Measurements from ENCODE around the gene ARL4A. TPM values are rescaled to one million over a fixed set of nuclear protein-coding genes. Genes with fewer than 3 reads are reported as not detected.
A peak's percentile ranks its signal among the peaks of the same experiment; 100 is the strongest.

Gene ARL4A
- total and polyA plus RNA-seq, 9 of the 15 experiments (the other 6 are each of a cell fraction or from before 2014, with no cell fraction given), result 118 to 688 (median 172) TPM

GRCh38 chr7:12725575-12726316 is 38.3 kb downstream of the ARL4A start (continued):
- TF ChIP-seq GTF2F1 (IDR thresholded peaks at IDR 0.05; ENCODE audit: low read depth, low read length) (no peak), ATF7 (IDR thresholded peaks at IDR 0.05) (peak; percentile 50; the same call in 1 of the 2 replicates), ARID3A (IDR thresholded peaks at IDR 0.05; ENCODE audit: borderline replicate concordance, low read depth, low read length) (0 out of 2 replicates have a peak, but pooled peaks have one; percentile 12), MBD2 (IDR thresholded peaks at IDR 0.05; ENCODE audit: borderline replicate concordance, low read depth) (no peak), MXD1 (CRISPR knock-in tag; IDR thresholded peaks at IDR 0.05; ENCODE audit: borderline replicate concordance, poor library complexity, severe bottlenecking) (no peak), ZNF707 (CRISPR knock-in tag; conservative IDR thresholded peaks at IDR 0.05) (no peak), RUNX1 (IDR thresholded peaks at IDR 0.05; ENCODE audit: low read depth) (no peak), MEF2A (IDR thresholded peaks at IDR 0.05; ENCODE audit: control insufficient read depth, low read depth, low read length) (peak; percentile 43; the same call in 1 of the 2 replicates), ZNF280B (CRISPR knock-in tag; IDR thresholded peaks at IDR 0.05) (no peak), CEBPB (tag; IDR thresholded peaks at IDR 0.05) (peak; percentile 94), CEBPG (CRISPR knock-in tag; IDR thresholded peaks at IDR 0.05) (peak; percentile 60; the same call in 1 of the 2 replicates), CEBPG (tag; conservative IDR thresholded peaks at IDR 0.05 in 1 of 2, IDR thresholded peaks at IDR 0.05 in 1 of 2) (peak; percentile 84 to 91), TSC22D4 (tag; IDR thresholded peaks at IDR 0.05) (no peak), RBM25 (IDR thresholded peaks at IDR 0.05; ENCODE audit: low read depth, low read length, severe bottlenecking) (no peak), ZBED1 (IDR thresholded peaks at IDR 0.05) (no peak), GTF2E2 (tag; IDR thresholded peaks at IDR 0.05) (no peak), ATF3 (IDR thresholded peaks at IDR 0.05) (peak; percentile 95), ATF3 (CRISPR knock-in tag; conservative IDR thresholded peaks at IDR 0.05) (no peak), GATAD2A (IDR thresholded peaks at IDR 0.05) (peak; percentile 23; the same call in 1 of the 2 replicates), TFAP4 (CRISPR knock-in tag; IDR thresholded peaks at IDR 0.05; ENCODE audit: borderline replicate concordance) (no peak)
